ENCODE measurements around the gene RSPRY1.

GRCh38 chr16:57262841-57263540 is 76.9 kb downstream of the RSPRY1 start:
- TF ChIP-seq, protein P1, sequence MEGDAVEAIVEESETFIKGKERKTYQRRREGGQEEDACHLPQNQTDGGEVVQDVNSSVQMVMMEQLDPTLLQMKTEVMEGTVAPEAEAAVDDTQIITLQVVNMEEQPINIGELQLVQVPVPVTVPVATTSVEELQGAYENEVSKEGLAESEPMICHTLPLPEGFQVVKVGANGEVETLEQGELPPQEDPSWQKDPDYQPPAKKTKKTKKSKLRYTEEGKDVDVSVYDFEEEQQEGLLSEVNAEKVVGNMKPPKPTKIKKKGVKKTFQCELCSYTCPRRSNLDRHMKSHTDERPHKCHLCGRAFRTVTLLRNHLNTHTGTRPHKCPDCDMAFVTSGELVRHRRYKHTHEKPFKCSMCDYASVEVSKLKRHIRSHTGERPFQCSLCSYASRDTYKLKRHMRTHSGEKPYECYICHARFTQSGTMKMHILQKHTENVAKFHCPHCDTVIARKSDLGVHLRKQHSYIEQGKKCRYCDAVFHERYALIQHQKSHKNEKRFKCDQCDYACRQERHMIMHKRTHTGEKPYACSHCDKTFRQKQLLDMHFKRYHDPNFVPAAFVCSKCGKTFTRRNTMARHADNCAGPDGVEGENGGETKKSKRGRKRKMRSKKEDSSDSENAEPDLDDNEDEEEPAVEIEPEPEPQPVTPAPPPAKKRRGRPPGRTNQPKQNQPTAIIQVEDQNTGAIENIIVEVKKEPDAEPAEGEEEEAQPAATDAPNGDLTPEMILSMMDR (conservative IDR thresholded peaks at IDR 0.05 in 1 of 2, IDR thresholded peaks at IDR 0.05 in 1 of 2; ENCODE audit: low read depth in 1 of 2, low read length in 2 of 2): no peak
- no peak for TF ChIP-seq EZH2 (IDR thresholded peaks at IDR 0.05; ENCODE audit: low read length, missing control alignments)

Measured in fibroblast of lung (primary cell).